Inferior parietal cortex (tissue), 1 donor: ENCODE results near the gene CALML6.
"Not testable (repeated sequence)": the region's sequence is repeated elsewhere in the genome, so short reads cannot be mapped to it uniquely, and the experiment has no call there.

ENCODE experiments used
- DNase-seq: peaks from one replicate; pipeline ENCODE4 v3.0.0-alpha.2; 2016; ENCODE audit errors: extremely low spot score

The CALML6 gene

GRCh38 chr1:1925437-1926345 is 10.6 kb downstream of the CALML6 start:
- DNase-seq: no peak

GRCh38 chr1:1926346-1926811 is 11.3 kb downstream of the CALML6 start:
- no peak for DNase-seq

DNA sequence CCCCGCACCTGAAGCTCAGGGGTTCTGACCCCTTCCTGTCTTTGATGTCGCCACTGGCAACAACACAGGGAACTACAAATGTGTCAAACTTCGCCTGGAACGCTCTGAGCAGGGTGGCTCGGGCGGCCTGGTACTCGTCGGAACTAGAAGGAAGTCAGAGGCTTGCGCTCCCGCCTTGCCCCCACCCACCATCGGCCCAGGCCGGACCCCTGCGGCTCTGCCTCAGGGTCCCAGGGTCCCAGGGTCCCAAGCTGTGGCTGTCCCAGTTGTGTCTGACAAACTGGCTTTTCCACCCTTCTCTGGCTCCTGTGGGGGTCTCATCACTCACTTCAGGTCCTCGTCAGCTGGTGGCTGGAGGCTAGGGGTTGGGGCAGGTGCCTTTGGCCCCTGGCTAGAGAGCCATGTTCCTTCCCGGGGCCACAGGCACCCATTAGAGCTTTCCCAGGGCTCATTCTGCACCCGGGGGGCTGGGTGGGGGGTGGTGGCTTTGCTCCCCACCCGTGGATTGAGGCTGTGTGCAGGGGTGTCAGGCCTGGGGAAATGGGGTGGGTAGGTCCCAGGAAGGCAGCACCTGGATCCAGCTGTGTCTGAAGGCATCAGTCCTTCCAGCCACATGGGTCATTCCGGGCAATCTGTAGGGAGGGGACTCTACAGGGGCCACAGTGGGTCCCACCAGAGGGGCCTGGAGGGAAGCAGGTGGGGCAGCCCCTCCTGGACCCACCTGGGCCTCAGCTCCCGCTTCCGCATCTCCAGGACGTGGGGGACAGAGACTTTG is 12.0 kb downstream of the CALML6 start:
- no peak for DNase-seq

DNA sequence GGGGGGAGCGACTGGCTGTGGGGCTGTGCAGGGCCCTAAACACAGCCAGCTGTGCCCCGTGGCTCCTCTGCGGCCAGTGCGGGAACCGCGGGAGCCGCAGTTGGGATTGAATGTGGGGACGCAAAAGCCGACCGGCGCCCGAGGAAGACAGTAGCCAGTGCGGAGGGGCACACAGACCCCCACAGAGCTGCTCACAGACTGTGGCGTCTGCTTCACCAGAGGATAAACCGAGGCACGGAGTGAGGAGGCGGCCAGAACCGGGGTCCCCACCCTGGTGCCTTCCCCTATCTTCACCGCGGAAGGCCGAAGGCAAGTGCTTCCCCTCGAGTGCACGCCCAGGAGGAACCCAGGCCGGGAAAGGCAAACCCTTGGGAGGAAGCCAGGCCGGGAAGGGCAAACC is 12.7 kb downstream of the CALML6 start:
- no peak for DNase-seq

DNA sequence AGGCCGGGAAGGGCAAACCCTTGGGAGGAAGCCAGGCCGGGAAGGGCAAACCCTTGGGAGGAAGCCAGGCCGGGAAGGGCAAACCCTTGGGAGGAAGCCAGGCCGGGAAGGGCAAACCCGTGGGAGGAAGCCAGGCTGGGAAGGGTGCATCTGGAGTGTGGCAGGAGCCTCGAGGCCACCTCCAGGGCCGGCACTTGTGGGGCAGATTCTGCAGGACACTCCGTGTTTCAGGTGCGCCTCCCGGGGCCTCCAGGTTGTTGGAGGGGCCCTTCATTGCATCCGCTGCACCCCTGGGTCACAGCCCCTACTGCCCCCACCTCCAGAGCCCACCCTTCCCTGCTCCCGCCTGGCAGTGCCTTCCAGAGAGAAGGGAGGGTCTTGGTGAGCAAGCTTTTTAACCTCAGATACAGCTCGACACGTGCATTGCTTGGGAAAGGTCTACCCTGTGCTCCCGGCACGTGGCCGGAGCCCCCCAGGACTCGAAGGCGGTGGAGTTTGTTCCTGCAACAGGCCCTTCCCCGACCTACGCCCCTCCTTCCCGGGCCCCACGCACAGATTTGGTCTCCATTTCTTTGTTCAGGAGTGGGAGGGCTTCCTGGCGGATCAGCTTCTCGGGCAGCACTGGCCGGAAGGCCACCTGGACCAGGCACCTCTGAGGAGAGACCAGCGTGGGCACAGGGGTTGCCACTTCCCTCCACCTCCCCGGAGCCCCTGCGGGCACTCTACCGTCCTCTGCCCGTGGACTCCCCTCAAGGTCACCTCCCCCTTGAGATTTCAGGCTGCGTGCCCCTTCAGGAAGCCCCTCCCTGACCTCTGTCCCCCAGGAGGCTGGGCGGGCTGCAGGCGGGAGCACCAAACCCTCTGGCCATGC is 13.4 kb downstream of the CALML6 start:
- no peak for DNase-seq

- DNase-seq: no peak
Observed at GRCh38 chr1:1929102-1929638, 14.1 kb downstream of the CALML6 start.

GRCh38 chr1:1929639-1930545 is 14.8 kb downstream of the CALML6 start:
- DNase-seq: no peak

GRCh38 chr1:1934848-1935247 is 19.8 kb downstream of the CALML6 start:
- not testable (repeated sequence) for DNase-seq

DNA sequence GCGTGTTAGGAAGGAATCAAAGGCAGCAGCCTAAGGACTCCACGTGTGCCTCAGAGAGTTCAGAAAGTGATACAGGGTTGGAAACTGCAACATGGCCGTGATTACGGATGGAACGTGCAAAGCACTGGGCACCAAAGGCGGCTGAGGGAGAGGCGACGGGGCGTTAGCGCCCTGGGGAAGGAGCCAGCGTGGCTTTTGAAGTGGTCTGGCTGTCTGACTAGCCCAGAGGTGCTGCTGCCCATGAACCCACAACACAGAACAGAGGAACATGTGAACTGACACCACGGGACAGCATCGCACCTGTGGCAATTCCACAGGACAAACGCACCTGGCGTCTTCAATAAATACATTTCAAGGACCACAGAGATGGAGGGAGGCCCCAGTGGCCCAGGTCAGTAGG is 22.0 kb downstream of the CALML6 start:
- no peak for DNase-seq

GRCh38 chr1:1937549-1938275 is 22.7 kb downstream of the CALML6 start:
- DNase-seq: no peak

- DNase-seq: no peak
Observed at GRCh38 chr1:1938276-1938573, 23.2 kb downstream of the CALML6 start.

DNA sequence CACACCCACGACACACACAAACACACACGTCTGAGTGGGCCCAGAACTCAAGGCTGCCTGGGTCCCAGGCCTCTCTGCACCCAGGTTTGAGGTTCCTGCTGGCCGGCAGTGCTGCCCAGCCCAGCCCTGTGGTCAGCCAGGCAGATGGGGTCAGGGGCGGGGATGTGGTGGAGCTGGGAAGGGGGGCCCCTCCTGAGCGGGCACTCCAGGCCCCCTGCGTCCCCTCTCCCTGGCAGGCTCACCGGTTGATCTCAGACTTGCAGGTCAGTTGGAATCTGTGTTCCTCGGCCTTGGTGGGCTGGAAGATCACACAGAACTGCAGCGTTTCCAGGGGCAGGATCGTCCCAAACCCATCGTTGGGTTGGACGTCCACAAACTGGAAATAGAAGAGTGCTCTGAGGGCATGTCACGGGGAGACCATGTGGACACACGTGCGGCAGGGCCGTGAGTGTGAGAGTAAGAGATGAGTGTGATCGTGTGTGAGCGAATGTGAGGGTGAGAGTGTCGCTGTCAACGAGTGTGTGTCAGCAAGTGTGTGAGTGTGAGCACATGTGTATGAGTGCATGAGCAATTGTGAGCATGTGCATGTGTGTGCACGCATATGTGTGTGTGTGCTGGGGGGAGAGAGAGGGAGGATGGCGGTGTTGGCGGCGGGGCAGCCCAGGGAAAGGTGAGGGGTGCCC is 23.7 kb downstream of the CALML6 start:
- DNase-seq: no peak

- DNase-seq: no peak
Observed at GRCh38 chr1:1939296-1940122, 24.4 kb downstream of the CALML6 start.

- no peak for DNase-seq
Observed at GRCh38 chr1:1940123-1940425, 25.0 kb downstream of the CALML6 start.

DNA sequence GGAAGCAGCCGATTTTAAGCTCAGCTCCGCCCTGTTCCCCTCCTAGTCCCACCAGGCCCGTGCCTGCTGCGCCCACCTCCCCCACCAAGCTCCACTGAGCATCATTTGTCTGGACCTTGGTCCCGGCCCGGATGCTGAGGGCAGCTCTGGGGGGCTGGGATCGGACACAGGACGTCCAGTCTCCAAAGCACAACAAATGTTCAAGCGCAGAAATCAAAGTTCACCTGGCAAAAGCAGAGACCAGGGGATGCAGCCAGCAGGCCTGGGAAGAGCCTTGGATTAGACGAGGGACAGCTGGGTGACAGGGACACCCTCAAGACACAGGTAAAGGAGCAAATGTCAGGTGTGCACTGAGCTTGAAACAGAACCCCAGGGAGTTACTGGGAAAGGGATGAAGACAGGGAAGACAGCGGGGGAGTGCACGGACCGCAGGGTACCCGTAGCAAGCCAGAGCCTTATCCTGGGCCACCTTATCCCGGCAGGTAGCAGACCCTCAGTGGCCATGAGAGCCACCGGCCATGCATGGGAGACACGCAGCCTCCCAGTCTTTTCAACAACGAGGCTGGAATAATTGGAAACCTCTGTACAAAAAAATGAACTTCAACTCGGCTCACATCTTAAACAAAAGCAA is 26.3 kb downstream of the CALML6 start:
- no peak for DNase-seq

- DNase-seq: no peak
Observed at GRCh38 chr1:1941868-1942752, 27.1 kb downstream of the CALML6 start.
